ENCODE data around the gene LSM4. TPM values are rescaled to one million over a fixed set of nuclear protein-coding genes. Genes with fewer than 3 reads are reported as not detected.

LSM4 gene
- total RNA-seq, 2 experiments from 2014 or later = 385 to 395 TPM

DNA sequence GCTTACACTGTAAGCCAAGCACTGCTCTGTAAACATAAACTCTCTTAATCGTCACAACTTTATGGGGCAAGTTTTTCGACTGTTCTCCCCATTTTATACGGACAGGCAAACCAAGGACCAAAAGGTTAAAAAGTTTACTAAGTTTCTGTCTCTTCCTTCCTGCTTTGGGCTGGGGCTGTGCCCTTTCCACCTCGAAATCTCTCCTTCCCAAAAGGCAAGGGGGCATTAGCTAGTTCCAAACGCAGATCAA lies 43.7 kb downstream of the LSM4 start:
- POLR2A ChIA-PET = interaction anchor here (0.6 to 6.6 kb wide), 12 partner anchors 9 to 971 kb away, joined by 3 to 281 read pairs (median 22); partner anchors contain the start of genes LSM4 and SSBP4
- CTCF ChIA-PET = interaction anchor here (0.6 to 8.0 kb wide), 24 partner anchors 11 to 279 kb away, joined by 3 to 155 read pairs (median 6); partner anchors contain the start of genes LSM4, PGPEP1 and RAB3A

DNA sequence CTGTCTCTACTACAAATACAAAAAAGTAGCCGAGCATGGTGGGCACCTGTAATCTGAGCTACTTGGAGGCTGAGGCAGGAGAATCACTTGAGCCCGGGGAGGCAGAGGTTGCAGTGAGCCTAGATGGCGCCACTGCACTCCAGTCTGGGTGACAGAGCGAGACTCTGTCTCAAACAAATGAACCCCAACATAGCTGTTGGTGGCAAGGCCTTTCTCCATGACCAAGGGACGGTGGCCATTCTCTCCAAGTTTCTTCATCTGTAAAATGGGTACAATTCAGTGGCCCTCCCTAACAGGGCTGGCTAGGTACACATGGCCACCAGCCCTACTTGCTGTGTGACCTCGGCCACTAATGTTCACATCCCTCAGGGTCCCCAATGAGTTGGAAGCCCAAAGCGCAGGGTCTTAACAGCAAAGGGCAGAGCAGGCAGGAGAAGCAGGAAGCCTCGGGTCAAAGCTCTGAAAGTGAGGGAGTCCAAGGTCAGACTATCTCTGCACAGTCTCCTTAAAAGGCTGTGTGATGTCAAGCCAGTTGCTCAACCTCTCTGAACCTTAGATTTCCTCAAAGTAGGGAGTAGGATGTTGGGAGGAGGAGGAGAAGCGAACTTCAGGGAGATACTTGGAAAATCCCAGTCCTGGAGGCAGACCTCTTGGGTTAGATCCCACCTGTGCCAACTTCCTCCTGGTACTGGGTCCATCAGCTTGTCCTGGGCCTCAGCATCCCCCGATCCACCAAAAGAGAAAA lies 44.2 kb downstream of the LSM4 start:
- ChIA-PET POLR2A (interaction anchor here (0.8 to 6.6 kb wide), 8 partner anchors 13 to 139 kb away, joined by 3 to 281 read pairs (median 34); partner anchors contain the start of genes LSM4 and SSBP4), CTCF (interaction anchor here (0.6 to 8.0 kb wide), 27 partner anchors 10 to 883 kb away, joined by 3 to 155 read pairs (median 6); partner anchors contain the start of genes LSM4, PGPEP1 and RAB3A)

DNA sequence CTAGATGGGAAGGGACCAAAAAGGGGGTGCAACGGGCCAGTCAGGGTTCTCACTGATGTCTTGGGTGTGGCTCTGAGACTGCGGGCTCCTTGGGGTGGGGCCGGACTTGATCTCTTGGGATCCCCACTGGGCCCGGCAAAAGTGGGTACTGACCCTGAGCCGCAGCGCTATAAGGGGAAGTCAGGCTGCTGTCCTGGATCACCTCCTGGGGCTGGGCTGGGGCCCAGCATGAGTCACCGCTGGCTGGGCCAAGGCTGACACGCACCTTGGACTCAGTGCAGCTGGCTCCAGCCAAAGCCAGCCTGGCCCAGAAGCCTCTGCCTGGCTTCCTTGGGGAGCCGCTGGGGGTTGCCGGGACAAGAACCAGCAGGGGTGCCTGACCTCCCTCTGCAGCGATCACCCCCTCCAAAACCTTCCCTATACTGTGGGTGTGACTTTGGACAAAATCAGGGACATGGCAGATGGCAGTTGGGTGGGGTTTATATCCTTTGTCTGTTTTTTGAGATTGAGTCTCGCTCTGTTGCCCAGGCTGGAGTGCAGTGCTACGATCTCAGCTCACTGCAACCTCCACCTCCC lies 48.0 kb downstream of the LSM4 start:
- CTCF ChIA-PET = interaction anchor here (1.4 to 8.0 kb wide), 3 partner anchors 31 to 53 kb away, joined by 3 to 155 read pairs (median 148); partner anchors contain the start of gene LSM4
- POLR2A ChIA-PET = interaction anchor here (1.2 kb wide), 1 partner anchor 35 kb away, joined by 5 read pairs; no protein-coding TSS in a partner anchor

DNA sequence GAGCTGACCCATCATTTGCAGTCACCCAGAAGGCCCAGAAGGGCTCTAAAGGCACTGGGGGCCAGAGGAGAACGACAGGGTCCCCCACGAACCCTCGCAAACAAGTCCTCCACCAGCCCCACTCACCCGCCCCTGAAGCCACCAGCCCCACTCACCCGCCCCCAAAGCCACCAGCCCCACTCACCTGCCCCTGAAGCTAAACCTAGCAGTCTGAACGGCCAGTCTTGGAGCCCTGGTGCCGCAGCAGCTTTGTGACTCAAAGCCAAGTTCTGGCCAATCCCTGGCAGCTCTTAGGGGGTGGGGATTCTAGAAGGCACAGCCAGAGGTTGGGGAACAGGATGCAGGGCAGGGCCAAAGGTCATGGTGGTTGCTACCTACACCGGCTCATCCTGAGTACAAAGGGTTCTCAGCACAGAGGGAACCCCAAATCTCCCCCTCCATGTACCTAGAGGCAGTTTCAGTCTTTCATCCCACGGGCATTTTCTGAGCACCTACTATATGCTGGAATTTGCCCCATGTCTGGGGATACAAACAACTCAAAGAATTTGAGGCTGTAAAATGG lies 48.6 kb downstream of the LSM4 start, which contains the start of gene IQCN:
TSS of gene IQCN (minus strand) at position 234 of the 562 bp plus-strand sequence. CDS start 4,974 bp downstream, outside the sequence.
- POLR2A ChIA-PET = no interaction called here
- CTCF ChIA-PET = interaction anchor here (0.5 to 2.9 kb wide), 3 partner anchors 31 to 60 kb away, joined by 3 to 13 read pairs (median 3); no protein-coding TSS in a partner anchor

DNA sequence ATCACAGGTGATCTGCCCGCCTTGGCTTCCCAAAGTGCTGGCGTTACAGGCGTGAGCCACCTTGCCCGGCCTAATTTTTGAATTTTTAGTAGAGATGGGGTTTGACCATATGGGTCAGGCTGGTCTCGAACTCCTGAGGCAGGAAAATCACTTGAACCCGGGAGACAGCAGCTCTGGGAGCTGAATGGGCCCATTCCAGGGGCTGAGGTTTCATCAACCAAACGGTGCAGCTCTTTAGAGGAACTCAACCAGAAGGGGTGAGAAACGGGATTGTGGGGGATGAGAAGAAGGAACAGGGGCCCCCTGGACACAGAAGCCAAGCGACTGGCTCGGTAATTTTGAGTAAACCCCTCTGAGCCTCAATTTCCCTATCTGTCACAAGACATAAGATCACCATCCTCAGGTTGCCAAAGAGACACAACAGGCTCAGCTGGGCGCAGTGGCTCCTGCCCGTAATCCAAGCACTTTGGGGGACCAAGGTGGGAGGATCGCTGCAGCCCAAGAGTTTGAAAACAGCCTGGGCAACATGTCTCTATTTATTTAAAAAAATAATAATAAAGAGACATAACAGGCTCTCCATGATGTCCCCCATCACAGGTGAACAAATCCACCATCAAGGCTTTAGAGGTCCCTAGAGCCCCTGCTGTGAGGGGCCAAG lies 49.2 kb downstream of the LSM4 start:
- POLR2A ChIA-PET = interaction anchor here (0.6 kb wide), 1 partner anchor 58 kb away, joined by 4 read pairs; no protein-coding TSS in a partner anchor
- CTCF ChIA-PET = interaction anchor here (0.5 to 2.9 kb wide), 5 partner anchors 32 to 66 kb away, joined by 3 to 13 read pairs (median 3); no protein-coding TSS in a partner anchor

DNA sequence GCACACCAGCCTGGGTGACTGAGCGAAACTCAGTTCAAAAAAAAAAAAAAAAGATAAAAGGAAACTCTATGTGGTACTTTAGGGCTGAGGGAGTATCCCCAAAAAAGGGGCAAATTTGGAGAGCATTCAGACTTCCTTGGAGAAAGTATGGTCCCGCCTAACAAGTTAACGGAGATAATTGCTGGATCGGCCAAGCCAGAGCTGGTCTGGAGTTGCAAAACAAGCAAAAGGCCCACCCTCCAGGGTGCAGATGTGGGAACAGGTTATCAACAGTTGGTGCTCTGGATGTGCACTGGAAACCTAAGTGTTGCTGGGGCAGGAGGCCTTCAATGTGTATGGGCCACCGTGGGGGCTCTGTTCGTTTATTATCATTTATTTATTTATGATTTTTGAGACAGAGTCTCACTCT lies 51.4 kb downstream of the LSM4 start:
- ChIA-PET POLR2A (interaction anchor here (0.6 kb wide), 1 partner anchor 33 kb away, joined by 3 read pairs; no protein-coding TSS in a partner anchor), CTCF (interaction anchor here (0.9 to 2.9 kb wide), 3 partner anchors 50 to 57 kb away, joined by 3 to 13 read pairs (median 4); no protein-coding TSS in a partner anchor)

DNA sequence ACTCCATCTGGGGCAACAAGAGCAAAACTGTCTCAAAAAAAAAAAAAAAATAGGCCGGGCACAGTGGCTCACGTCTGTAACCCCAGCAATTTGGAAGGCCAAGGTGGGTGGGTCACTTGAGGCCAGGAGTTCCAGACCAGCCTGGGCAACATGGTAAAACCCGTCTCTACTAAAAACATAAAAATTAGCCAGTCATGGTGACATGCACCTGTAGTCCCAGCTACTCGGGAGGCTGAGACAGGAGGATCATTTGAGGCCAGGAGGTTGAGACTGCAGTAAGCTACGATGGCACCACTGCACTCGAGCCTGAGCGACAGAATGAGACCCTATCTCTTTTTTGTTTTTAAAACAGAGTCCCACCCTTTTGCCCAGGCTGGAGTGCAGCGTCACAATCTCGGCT lies 52.5 kb downstream of the LSM4 start:
- ChIA-PET CTCF (interaction anchor here (0.7 to 4.7 kb wide), 2 partner anchors 8 to 21 kb away, joined by 3 to 24 read pairs; no protein-coding TSS in a partner anchor), POLR2A (interaction anchor here (0.6 to 1.2 kb wide), 4 partner anchors 9 to 1622 kb away, joined by 3 to 4 read pairs (median 4); no protein-coding TSS in a partner anchor)

DNA sequence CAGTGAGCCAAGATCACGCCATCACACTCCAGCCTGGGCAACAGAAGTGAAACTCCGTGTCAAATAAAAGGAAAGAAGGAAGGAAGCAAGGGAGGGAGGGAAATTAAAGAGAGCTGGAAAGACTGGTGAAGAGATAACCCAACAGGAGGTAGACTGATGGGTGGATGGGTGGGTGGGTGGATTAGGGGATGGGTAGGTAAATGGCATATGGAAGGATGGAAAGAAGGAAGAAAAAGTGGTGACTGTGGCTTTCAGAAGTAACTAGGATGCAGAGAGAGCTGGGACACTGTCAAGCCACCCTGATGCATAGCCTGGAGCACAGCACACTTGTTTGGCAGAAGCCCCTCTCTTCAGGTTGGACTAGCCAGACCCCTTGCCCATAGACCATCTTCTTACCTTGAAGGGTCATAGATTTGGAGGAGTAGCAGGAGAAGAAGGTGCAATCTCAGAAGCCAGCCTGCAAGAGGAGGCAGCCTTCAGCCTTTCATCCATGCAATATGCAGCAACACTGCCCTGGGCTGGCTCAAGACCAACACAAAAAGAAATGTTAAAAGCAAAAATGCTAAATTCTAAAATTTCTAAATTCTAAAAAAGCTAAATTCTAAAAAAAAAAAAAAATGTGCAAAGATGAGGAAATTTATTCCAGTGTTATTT lies 53.7 kb downstream of the LSM4 start:
- ChIA-PET POLR2A (interaction anchor here (1.2 kb wide), 1 partner anchor 58 kb away, joined by 4 read pairs; no protein-coding TSS in a partner anchor), CTCF (interaction anchor here (0.7 to 4.7 kb wide), 2 partner anchors 9 to 59 kb away, joined by 4 to 24 read pairs; no protein-coding TSS in a partner anchor)

DNA sequence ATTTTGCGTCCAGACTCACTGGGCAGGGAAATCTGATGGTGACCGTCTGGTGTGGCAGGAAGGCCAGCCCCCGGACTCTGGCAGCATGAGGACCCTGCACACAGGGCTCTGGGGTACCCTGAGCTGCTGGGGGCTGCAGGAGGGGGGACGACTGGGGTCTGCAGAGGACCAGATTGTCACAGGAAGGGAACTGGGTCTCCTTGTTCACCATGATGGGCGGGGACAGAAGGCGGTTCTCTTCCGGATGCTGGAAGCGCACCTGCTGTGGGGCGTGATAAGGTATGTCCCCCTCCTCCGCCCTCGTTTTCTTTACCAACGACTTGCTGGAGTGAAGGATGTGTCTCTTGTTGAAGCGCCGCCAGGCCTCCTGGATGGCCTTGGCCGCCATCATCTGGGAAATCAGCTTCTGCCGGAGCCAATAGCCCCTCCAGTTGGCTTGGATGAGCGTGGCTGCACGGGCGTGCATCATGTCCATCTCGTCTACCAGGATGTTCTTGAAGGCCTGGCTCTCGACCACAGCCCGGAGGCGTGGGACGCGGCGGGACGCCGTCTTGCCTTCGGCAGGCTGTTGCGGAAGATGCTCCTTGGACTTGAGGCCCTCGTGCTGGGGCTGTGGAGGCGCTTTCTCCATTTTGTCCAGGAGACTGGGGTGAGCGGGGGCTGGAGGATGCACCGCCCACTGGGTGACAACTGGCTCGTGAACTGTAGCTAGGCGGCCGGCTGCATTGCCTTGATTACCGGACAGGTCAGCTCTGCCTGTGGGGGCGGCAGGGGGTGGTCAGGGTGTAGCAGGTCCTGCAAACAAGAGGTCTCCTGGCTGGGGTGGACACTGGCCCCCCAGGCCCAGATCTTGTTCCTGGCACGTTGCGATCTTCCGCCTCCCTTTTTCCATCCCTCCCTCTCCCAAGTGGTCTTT lies 55.8 kb downstream of the LSM4 start:
- CTCF ChIA-PET = interaction anchor here (4.7 kb wide), 1 partner anchor 12 kb away, joined by 24 read pairs; no protein-coding TSS in a partner anchor
- POLR2A ChIA-PET = no interaction called here

DNA sequence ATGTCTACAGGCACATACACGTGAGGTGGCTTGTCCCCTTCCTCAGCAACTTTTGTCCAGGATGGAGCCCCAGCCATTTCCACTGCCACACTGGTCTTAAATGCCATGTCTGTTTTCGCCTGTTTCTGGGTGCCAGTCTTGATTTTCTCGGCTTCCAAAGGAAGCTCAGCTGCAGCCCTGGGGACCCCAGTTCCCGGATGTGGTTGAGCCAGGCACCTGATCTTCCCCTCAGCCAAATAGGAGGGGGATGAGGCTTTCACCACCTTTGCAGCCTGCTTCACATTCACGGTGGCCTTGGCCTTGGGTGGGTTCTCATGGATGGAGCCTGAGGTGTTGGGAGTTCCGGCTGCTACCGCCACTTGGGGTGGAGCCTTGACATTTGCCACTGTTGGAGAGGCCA lies 57.3 kb downstream of the LSM4 start:
- ChIA-PET POLR2A (no interaction called here), CTCF (no interaction called here)

DNA sequence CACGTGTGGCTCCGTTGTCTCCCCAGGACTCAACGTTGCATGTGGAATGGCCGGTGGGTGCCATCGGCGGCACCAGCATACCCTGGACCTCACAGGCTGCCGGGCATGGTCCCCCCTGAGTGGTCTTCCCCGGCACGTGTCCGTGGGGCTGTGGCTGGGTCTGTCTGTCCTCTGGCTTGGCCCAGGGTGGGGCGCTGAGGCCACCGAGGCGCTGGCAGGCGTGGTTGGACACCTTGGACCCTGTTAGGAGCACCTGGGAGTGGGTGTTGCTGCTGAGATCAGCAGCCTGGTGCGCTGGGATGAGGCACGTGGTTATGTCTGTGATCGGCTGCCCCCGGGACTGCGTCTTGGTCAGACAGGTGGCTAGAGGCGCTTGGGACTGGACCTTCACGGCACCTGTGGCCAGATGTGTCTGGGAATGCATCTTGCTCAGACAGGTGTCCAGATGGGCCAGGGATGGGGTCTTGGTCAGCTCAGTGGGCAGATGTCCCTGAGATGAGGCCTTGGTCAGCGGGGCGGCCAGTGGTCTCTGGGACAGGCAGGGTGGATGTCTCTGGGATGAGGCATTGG lies 57.8 kb downstream of the LSM4 start:
- POLR2A ChIA-PET = no interaction called here
- CTCF ChIA-PET = no interaction called here

DNA sequence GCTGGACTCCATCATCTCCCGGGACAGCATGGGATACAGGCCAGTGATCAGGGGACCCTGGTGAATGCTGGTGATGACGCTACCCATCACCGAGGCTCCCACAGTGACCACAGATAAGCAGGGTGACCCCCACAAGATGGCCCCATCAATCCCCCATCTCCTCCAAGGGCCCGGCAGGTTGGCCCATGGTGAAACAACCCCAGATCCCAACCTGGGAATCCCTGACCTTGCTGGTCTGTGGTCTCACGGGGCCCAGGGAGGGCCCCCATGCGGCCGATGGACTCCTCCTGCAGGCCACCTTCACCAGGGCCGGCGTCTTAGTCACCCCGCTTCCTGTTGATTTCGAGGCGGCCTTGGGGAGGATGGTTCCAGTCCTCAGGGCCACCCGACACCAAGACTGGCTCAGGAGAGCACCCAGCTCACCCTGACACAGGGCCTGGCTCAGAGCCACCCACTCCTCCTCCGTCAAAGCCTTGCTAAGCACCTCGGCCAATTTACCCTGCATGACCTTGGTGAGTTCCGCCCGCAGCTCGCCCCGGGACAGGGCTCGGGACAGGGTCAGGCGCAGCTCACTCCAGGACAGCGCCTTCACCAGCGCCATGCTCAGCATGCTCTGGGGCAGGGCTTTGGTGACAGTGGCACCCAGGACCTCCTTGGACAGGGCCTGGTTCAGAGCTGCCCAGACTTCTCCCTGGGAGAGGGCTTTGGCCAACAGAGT lies 58.6 kb downstream of the LSM4 start:
- CTCF ChIA-PET = no interaction called here
- POLR2A ChIA-PET = no interaction called here

DNA sequence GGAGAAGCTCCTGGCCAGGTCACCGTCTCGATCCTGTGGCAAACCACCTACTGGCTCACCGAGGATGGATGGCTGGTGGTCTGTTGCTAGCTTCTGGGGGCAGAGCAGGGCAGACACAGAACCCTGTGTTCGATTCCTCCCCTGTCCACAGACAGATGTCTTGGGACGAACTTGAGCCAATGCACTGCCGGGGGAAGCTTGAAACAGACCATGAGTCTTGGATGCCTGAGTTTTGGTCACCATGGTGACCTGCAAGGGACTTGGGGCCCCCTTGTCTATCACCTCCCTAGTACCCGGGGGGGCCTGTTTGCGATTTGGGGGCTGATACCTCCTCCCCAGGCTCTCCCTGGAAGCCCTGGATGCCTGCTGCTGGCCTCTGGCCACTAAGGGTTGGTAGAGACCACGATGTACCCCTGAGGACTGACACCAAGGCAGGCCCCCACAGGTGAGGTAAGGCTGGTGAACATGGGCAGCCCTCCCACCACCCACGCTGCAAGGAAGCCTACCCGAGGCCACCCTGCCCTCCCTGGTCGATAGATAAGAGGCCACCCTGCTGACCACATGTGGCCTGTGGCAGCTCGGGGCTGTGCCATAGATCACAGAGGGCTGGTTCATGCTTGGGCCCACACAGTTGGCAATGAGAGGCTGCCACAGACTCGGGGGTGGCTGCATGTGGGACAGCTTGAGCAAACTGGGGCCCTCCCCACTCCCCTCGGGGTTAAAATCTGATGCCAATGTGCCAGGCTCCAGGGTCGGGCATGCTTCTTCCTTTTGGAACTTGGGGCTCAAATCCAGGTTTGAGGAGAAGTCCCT lies 59.3 kb downstream of the LSM4 start:
- POLR2A ChIA-PET = no interaction called here
- CTCF ChIA-PET = interaction anchor here (0.6 to 2.0 kb wide), 4 partner anchors 12 to 148 kb away, joined by 3 to 7 read pairs (median 4); no protein-coding TSS in a partner anchor

DNA sequence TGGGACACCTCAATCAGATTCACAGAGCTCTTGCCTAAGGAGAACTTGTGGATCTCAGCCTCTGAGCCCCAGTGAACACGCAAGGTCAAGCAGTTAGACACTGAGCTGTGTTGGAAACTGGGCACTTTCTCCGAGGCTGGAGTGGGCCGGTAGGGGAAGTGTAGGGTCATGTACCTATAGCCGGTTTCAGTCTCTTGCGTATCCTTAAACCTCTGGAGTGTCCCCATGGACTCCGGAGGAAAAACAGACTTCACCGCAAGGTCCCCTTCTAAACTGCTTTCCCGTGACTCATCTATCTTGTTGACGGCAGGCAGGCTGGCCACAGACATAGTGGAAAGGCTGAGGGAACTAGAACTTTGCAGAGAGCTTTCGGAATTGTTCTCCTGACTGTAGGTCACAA lies 60.0 kb downstream of the LSM4 start:
- POLR2A ChIA-PET = no interaction called here
- CTCF ChIA-PET = interaction anchor here (0.6 to 2.0 kb wide), 4 partner anchors 11 to 149 kb away, joined by 3 to 7 read pairs (median 4); no protein-coding TSS in a partner anchor

DNA sequence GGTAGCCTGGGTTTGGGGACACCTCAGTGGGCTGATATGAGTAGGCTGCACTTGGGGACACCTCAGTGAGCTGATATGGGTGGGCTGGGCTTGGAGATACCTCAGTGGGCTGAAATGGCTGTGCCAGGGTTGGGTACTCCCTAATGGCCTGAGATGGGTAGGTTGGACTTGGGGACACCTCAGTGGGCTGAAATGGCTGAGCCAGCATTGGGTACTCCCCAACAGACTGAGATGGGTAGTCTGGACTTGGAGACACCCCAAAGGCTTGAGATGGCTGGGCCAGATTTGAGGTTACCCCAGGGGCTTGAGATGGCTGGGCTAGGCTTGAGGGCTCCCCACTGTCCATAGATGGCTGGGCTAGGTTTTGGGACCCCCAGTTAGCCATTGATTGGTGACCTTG lies 60.7 kb downstream of the LSM4 start:
- POLR2A ChIA-PET = no interaction called here
- CTCF ChIA-PET = interaction anchor here (0.5 to 2.0 kb wide), 2 partner anchors 10 to 20 kb away, joined by 3 to 7 read pairs; no protein-coding TSS in a partner anchor

DNA sequence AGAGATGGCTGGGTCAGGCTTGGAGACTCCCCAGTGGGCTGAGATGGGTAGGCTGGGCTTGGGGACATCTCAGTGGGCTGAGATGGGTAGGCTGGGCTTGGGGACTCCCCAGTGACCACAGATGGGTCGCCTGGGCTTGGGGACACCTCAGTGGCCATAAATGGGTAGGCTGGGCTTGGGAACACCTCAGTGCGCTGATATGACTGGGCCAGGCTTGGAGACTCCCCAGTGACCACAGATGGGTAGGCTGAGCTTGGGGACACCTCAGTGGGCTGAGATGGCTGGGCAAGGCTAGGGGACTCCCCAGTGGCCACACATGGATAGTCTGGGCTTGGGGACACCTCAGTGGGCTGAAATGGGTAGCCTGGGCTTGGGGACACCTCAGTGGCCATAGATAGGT lies 61.4 kb downstream of the LSM4 start:
- ChIA-PET CTCF (interaction anchor here (1.1 to 2.0 kb wide), 3 partner anchors 10 to 53 kb away, joined by 3 to 7 read pairs (median 6); no protein-coding TSS in a partner anchor), POLR2A (no interaction called here)
